GM19099 (cell line): Measurements from ENCODE around the gene OR2AG2.

Experiments
- POLR2A ChIP-seq: IDR thresholded peaks from 3 replicates; pipeline ENCODE4 v1.6.1; 2011; ENCODE audit warnings: low read depth; ENCODE audit not compliant: insufficient read length; ENCODE audit errors: extremely low read depth

The OR2AG2 gene

DNA sequence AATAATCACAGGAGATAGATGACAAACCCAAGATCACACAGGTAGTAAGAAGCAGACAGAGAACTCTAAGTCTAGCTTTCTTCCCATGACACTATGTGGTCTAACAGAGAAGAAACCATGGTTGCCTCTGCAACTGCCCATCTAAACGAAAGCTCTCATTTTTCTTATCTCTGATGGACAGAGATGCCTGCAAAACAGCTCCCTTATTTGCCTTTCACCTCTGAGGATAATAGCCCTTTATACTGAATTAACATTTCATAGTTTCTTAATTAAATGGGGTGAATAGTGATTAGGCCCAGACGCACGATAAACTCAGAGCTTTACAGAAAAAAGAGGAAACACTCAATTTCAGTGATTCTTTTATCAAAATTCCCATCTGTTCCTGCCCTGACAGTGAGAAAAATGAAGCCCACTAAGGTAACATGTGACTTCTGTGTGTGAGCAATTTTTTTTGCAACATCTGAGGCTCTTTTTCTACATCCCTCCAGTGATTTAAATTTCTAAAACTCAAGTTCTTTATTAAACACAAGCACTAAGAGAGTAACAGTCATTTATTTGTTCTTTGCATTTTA is 24.6 kb downstream of the OR2AG2 start:
- no peak for TF ChIP-seq POLR2A

DNA sequence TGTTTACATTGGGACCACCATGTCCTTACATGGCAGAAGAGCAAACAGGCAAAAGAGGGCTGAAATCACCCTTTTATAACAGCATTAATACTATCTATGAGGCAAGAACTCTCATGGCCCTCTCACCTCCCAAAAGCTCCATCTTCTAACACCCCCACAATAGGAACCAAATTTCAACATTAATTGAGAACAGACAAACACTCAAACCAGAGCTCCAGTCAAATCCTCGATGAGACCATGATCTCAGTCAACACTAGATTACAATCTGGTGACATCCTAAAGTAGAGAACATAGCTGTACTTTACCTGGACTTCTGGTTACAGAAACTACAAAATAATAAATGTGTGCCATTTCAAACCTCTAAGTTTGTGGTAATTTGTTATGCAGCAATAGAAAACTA is 25.1 kb downstream of the OR2AG2 start:
- TF ChIP-seq POLR2A, result no peak

DNA sequence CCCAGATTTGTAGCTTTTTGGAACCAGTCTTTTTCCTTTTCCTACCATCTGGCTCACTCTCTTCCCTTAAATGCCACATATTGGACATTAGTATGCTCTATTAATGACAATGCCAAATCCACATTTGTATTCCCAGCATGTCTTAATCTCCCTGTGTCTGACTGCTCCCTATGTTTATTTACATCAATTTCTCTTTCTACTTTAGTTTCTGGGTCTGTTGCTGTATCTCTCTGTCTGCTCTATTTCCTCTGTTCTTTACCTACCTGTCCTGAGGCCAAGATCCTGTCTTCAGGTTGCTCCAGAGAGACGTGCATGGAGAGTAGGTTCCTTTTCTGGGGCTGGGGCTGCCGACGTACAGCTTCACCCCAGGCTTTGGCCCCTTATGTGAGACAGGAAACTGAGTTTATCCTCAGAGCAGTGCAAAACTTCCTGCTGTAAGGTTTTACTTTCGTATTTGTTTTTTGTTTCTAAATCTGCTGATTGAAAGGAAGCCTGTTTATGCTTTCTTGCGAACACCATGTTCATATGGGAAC is 25.6 kb downstream of the OR2AG2 start:
- peak; percentile 70 for TF ChIP-seq POLR2A

DNA sequence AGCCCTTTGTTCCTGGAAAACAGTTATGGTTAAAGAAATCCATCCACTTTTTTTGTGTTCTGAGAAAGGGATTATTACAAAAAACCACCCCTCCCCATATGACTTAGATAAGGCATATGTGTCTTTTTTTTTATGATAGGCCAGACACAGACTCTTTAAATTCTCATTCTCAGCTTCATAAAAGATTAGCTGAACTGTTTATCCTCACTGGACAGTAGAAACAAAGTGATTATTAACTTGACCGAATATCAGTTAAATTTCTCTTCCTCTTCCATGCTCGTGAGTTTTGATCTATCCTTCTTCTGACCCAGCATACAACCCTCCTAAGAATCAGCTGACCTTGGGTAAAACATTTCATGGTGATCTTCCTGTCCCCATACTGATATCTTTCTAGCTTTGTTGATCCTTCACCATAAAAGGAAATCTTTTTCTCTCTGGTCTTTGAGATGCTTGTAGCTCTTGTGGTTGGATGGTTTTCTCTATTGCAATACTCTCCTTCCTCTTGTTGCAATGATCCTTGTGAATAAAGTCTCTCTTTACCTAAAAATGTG is 26.2 kb downstream of the OR2AG2 start:
- TF ChIP-seq POLR2A, result no peak

DNA sequence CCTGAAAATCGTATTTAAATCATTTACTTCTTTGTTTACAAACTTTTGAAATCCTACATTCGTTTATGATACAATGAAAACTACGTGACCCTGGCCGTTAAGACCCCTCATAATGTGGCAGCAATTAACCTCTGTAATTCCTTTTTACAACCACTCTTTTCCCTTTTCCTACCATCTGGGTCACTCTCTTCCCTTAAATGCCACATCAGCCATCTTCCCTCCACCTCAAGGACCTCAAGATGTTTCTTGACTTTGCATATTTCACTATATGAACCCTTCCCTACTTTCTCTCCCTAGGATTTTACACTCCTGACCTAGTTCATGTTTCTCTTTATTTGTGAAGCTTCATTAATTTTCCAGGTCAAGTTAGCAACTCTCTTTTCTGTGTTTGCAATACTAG is 26.8 kb downstream of the OR2AG2 start:
- TF ChIP-seq POLR2A, result no peak

DNA sequence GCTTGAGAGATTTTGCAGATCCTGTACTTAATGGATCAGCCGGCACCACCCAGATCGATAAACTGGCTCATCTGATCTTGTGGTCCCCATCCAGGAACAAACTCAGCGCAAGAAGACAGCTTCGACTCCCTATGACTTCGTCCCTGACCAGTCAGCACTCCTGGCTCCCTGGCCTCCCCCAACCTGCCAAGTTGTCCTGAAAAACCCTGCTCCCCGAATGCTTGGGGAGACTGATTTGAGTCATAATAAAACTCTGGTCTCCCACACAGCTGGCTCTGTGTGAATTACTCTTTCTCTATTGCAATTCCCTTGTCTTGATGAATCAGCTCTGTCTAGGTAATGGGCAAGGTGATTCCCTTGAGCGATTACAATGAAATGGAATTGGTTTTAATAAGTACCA is 29.5 kb downstream of the OR2AG2 start:
- no peak for TF ChIP-seq POLR2A

DNA sequence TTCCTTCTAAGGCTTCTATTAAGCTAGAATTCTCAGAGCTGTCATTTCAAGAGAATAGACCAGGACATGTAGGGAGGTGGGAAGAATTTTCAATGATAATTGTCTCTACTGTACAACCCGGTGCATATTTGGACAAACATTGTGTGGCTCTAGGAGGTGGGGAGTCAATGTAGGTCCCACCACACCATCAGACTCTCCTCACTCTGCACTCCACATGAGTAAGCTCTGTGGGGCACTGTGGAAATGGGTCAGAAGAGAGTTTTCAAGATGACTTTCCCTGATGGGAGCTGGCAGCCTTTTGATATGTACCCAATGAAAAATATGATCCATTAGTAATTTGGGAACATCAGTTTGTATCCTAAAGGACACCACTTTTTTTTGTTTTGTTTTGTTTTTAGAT is 33.2 kb downstream of the OR2AG2 start:
- TF ChIP-seq POLR2A, result no peak

DNA sequence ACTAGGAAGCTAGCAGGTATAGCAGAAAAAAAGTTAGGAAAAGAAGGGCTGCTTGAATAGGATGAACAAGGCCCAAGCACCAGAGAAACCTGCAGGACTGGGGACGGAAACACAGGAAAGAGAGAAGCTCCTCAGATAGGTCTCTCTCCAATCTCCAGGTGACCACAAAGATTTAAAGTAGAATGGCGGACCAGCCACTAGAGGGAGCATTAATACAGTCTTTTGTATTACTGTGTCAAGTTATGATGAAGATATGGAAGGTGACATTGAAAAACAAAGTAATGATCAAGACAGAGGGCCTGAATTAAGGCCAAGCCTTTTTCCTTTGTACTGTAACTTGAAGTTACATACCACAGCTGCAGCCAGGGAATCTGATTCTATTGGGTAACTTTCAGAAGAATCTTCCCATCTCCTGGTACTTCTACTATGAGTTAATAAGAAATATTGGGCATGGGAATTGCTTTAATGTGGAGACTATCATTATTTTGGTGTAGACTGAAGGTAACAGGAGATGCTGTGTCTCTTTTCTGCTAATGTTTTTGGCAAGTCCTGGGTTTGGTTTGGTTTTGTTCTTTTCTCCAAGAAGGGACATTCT is 33.8 kb downstream of the OR2AG2 start:
- TF ChIP-seq POLR2A, result no peak

DNA sequence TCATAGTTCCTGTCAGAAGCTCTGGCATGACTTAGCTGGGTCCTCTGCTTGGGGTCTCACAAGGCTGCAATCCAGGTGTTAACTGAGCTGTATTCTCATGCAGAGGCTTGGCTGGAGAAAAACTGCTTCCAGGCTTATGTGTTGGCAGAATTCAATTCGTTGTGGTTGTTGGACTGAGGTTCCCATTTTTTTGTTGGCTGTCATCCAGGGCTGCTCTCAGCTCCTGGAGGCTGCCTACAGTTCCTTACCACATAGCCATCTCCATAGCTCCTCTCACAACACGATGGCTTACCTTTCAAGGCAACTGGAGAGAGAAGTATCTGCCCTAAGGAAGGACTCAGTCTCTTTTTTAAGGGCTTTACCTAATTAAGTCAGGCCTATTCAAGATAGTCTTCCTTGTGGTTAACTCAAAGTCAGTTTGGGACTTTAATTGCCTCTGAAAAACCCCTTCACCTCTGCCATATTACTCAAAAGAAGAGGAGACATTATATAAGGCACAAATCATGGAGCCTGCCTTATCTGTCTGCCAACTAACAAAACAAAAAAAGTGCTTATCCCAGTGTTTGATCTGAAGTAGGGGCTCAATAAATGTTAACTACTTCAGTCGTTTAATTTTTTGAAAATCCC is 35.2 kb downstream of the OR2AG2 start:
- TF ChIP-seq POLR2A, result no peak

DNA sequence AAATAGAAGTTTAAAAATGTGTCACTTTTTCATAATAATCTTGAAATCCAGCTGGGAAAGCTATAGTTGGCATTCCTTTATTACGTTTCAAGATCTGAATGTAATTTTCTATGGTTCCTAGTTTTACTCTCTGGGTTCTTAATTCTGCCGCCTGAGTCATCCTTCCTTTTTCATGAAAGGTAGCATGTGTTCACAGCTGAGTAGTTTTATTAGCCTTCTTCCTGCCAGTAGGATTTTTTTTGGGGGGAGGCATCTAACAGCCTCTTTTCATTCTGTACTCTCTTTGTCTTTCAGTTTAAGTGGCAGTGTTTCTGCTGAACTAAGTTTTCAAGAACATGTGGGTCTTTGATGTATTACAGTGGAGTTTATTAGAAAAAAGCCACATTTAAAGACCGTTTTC is 36.5 kb downstream of the OR2AG2 start:
- no peak for TF ChIP-seq POLR2A

DNA sequence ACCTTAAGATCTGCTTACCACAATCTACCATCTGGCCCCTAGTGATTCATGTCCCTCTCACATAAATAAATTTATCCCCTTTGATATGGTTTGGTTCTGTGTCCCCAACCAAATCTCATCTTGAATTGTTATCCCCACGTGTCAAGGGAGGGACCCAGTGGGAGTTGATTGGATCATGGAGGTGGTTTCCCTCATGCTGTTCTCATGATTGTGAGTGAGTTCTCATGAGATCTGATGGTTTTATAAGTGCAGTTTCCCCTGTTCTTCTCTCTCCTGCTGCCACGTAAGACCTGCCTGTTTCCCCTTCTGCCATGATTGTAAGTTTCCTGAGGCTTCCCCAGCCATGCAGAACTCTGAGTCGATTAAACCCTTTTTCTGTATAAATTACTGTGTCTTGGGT is 37.2 kb downstream of the OR2AG2 start:
- no peak for TF ChIP-seq POLR2A

DNA sequence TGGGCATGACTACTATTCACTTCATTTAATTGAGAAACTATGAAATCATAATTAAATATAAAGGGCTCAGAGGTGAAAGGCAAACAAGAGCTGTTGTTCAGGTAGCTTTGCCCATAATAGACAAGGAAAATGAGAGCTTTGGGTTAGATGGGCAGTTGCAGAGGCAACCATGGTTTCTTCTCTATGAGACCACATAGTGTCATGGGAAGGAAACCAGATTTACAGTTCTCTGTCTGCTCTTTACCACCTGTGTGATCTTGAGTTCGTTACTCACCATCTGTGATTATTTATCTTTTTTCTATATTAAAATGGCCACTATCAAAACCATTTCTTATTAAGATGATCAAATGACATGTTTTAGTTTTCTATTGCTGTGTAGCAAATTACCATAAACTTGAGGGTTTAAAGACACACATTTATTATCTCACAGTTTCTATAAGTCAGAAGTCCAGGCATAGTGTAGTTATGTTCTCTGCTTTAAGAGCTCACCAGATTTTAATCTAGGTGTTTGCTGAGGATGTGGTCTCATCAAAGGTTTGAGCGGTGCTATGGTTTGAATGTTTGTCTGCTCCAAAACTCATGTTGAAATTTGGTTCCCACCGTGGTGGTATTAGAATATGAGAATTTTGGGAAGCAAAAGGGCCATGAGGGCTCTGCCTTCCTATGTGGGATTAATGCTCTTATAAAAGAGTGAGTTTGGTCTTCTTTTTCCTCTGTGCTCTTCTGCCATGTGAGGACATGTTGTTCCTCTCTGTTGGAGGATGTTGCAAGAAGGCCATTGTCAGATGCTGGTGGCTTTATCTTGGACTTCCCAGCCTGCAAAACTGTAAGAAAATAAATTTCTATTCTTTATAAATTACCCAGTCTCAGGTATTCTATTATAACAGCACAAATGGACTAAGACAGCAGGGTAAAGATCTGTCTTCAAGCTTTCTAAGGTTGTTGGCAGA is 38.2 kb downstream of the OR2AG2 start:
- TF ChIP-seq POLR2A, result no peak

DNA sequence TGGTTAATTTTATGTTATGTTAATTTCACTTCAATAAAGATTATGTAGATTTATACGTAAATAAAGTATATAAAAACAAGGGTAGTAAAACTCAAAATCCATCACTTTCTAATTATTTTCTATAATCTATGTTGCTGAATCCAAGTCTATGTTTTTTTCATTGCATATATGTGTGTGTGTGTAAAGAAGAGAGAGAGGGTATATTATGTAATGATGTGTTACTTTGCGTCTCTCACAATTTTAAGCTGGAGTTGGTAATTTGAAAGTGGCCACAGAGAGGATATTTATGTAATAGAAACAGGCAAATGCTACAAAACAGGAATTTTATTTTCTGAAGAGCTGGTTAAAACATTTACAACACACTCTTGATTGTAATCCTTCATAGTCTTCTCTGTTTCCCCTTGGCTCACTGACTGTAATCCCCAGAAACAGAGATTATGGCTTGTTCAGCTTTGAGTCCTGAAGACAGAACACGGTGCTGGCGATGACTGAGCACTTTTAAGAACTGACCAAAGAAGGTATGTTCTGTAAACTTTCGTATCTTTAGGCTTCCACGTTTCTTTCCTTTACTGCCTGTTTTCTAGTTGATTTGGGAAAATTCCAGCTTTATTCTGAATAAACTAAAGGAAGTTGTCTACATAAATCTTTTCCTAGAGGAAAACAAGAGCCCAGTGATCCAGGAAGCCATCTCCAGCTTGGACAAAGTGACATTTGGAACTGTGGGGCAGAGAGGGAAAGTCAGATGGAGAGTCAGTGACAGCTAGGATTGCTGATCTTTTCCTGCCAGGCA is 43.6 kb downstream of the OR2AG2 start:
- TF ChIP-seq POLR2A, result no peak

DNA sequence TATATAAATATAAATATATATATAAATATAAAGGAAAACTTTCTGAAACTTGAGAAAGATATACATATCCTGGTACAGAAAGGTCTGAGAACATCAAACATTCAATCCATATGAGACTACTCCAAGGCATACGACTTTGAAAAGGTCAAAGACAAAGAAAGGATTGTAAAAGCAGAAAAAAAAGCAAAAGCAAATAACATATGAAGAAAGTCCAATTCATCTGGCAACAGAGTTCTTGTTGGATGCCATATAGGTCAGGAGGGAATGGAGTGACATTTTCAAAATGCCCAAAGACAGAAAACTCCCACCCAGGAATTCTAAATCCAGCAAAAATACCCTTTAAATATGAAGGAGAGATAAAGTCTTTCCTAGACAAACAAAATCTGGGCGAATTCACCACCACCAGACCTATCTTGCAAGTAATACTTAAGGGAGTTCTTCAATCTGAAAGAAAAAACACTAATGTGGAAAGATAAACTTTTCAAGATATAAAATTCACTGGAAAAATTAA is 46.3 kb downstream of the OR2AG2 start:
- no peak for TF ChIP-seq POLR2A

DNA sequence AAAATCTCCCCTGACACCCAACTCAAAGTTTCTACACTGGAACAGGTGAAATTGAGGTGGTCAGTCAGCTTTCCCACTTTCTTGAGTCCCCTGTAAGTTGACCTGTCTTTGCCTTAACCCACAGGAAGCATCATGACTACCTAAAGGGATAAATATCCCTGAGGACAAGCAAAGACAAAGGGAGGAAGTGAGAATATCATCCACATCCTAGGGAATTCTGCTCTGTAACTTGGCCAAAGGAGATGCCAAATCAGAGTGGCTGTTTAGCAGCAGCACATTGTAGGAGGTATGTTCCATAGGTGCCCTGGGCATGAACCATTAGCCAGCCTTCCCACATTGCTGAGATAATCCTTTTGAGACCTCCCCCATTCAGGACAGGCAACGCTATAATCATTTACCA is 47.8 kb downstream of the OR2AG2 start:
- TF ChIP-seq POLR2A, result no peak

DNA sequence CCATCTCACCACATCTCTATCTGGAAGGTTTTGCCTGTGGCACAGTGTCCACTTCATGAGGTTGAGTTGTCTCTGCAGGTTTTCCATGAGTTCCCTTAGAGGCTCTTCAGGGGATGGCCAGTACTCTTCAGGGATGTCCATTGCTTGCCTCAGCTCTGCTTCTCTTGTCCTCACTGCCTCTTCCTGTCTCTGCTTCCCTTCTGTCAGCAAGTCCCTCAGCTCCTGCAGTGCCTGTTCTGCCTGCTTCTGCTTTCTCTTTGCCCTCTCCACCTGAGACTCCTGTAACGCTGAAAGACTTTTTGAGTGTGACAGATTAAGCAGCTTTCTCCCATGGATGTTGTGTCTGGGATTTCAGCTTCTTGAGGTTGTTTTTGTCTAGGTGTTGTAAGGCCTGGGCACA is 50.4 kb downstream of the OR2AG2 start:
- TF ChIP-seq POLR2A, result no peak
